Lower leg skin (tissue), 3 donors: ENCODE results near the gene PHRF1.

Source experiments
- POLR2A ChIP-seq, 2 donors: fragments of 450-650 bp; IDR thresholded peaks; one replicate each; pipeline ENCODE4 v1.6.1; 2016 to 2017; ENCODE audit warnings: antibody characterized with exemption in 2 of 2, mild to moderate bottlenecking in 1 of 2, moderate library complexity in 1 of 2
- TF ChIP-seq, protein P1 (sequence below), 3 donors: fragments of 450-650 bp; IDR thresholded peaks; one replicate each; pipeline ENCODE4 v1.5.1; 2016; ENCODE audit warnings: antibody characterized with exemption in 3 of 3, mild to moderate bottlenecking in 3 of 3, moderate library complexity in 2 of 3

- TF ChIP-seq, protein P1, sequence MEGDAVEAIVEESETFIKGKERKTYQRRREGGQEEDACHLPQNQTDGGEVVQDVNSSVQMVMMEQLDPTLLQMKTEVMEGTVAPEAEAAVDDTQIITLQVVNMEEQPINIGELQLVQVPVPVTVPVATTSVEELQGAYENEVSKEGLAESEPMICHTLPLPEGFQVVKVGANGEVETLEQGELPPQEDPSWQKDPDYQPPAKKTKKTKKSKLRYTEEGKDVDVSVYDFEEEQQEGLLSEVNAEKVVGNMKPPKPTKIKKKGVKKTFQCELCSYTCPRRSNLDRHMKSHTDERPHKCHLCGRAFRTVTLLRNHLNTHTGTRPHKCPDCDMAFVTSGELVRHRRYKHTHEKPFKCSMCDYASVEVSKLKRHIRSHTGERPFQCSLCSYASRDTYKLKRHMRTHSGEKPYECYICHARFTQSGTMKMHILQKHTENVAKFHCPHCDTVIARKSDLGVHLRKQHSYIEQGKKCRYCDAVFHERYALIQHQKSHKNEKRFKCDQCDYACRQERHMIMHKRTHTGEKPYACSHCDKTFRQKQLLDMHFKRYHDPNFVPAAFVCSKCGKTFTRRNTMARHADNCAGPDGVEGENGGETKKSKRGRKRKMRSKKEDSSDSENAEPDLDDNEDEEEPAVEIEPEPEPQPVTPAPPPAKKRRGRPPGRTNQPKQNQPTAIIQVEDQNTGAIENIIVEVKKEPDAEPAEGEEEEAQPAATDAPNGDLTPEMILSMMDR (IDR thresholded peaks at IDR 0.05), result no peak
- TF ChIP-seq POLR2A (IDR thresholded peaks at IDR 0.05), result no peak
Observed at GRCh38 chr11:545171-545570, 31.1 kb upstream of the PHRF1 start.
